ENCODE data around the gene IPMK.

IPMK gene

GRCh38 chr10:58150290-58150689, 117.4 kb downstream of the IPMK start:
- H3K36me3 ChIP-seq (ENCODE audit: control insufficient read depth, low read length), result no peaks in the 10 kb centered on the region
- H3F3A ChIP-seq (ENCODE audit: control insufficient read depth, insufficient read depth), result no peaks in the 10 kb centered on the region
- no peak overlapping the region for H3K4me3 ChIP-seq (ENCODE audit: low read length)
- H3K9me3 ChIP-seq (ENCODE audit: control insufficient read depth, insufficient read depth, low read length), result no peaks in the 10 kb centered on the region
- no peak overlapping the region for H3K4me2 ChIP-seq (ENCODE audit: low read length)
- H3K27me3 ChIP-seq (ENCODE audit: control insufficient read depth, low read length), result no peaks in the 10 kb centered on the region
- TF ChIP-seq CTCF (IDR thresholded peaks at IDR 0.05; ENCODE audit: low read depth, low read length, poor library complexity, severe bottlenecking) (no peak), EZH2phosphoT487 (IDR thresholded peaks at IDR 0.05; ENCODE audit: borderline replicate concordance, low read length) (no peak)
- no peaks in the 10 kb centered on the region for H3K4me1 ChIP-seq (ENCODE audit: control insufficient read depth, low read length)
- no peaks in the 10 kb centered on the region for H3K9me2 ChIP-seq (replicated peaks; ENCODE audit: control insufficient read depth, low read length)
- H3K27ac ChIP-seq (ENCODE audit: low read depth, low read length), result no peak overlapping the region
- no peaks in the 10 kb centered on the region for H3K79me2 ChIP-seq (ENCODE audit: control insufficient read depth, low read length)
- H4K20me1 ChIP-seq (ENCODE audit: control insufficient read depth, insufficient read depth, low read depth, low read length), result no peaks in the 10 kb centered on the region

- Histone ChIP-seq H3K9me3 (ENCODE audit: control insufficient read depth, insufficient read depth, low read length) (no peaks in the 10 kb centered on the region), H3K4me3 (ENCODE audit: low read length) (no peak overlapping the region), H3K27ac (ENCODE audit: low read depth, low read length) (no peak overlapping the region), H4K20me1 (ENCODE audit: control insufficient read depth, insufficient read depth, low read depth, low read length) (no peaks in the 10 kb centered on the region), H3K4me2 (ENCODE audit: low read length) (no peak overlapping the region), H3K79me2 (ENCODE audit: control insufficient read depth, low read length) (no peaks in the 10 kb centered on the region), H3F3A (ENCODE audit: control insufficient read depth, insufficient read depth) (no peaks in the 10 kb centered on the region), H3K36me3 (ENCODE audit: control insufficient read depth, low read length) (no peaks in the 10 kb centered on the region), H3K9me2 (replicated peaks; ENCODE audit: control insufficient read depth, low read length) (no peaks in the 10 kb centered on the region), H3K27me3 (ENCODE audit: control insufficient read depth, low read length) (no peaks in the 10 kb centered on the region), H3K4me1 (ENCODE audit: control insufficient read depth, low read length) (no peaks in the 10 kb centered on the region)
- no peak for TF ChIP-seq EZH2phosphoT487 (IDR thresholded peaks at IDR 0.05; ENCODE audit: borderline replicate concordance, low read length)
- TF ChIP-seq CTCF (IDR thresholded peaks at IDR 0.05; ENCODE audit: low read depth, low read length, poor library complexity, severe bottlenecking), result no peak
These were observed 123.8 kb downstream of the IPMK start for GRCh38 chr10:58143944-58144343.

Measured in DOHH2 (cell line).